ENCODE data around the gene LZTFL1. TPM values are rescaled to one million over a fixed set of nuclear protein-coding genes. Genes with fewer than 3 reads are reported as not detected.
"Not testable (repeated sequence)": the region's sequence is repeated elsewhere in the genome, so short reads cannot be mapped to it uniquely, and the experiment has no call there.

Gene LZTFL1
- polyA plus RNA-seq, 1 donor: 15.2 TPM

DNA sequence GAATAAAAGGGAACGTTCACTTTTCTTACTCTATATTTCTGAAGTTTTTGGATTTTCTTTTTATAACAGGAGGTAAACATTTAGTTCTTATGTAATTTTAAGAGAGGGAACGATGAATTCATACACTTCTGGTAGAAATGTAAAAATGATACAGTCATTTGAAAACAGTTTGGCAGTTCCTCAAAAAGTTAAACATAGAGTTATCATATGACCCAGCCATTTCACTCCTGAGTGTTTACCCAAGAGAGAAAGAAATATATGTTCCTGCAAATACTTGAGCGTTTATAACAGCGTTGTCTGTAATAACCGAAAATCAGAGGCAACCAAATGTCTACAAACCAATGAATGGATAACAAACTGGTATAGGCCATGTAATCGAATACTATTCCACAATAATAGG lies 23.6 kb upstream of the LZTFL1 start:
- no peak for DNase-seq (ENCODE audit: low read depth)

GRCh38 chr3:45864760-45865519 lies 23.0 kb upstream of the LZTFL1 start:
- DNase-seq (ENCODE audit: low read depth): no peak

DNA sequence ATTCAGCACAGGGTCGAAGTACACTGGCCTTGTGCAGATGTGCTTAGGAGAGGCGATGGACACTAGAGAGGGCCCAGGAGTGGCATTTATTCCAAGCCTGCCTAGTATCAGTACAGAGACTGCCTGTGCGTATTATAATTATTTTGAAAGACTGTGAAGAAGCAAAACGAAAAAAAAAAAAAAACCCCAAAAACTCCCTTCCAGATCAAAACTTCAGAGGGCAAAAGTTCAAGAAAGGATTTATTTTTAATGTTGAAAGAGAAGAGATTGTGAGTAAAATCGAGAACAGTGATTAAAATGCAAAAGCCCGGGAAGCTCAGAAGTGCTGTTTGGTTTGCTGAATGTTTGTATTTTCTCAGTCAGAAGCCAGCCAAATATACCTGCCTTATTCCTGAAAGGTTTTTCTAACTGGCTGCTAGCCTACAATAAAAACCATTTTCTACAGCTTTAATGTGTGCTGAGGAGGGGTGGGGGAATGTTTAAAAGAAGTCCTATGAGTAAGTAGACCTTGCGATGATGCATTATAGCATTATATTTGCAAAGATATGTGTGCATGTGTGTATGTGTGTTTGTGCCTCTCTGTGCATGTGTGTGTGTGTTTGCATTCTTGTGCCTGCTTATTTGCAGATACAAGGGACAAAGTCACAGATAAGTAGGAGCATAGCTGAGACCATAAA lies 19.3 kb upstream of the LZTFL1 start:
- no peak for DNase-seq (ENCODE audit: low read depth)

- DNase-seq (ENCODE audit: low read depth): no peak
Measured at GRCh38 chr3:45860481-45860880, 18.6 kb upstream of the LZTFL1 start.

DNA sequence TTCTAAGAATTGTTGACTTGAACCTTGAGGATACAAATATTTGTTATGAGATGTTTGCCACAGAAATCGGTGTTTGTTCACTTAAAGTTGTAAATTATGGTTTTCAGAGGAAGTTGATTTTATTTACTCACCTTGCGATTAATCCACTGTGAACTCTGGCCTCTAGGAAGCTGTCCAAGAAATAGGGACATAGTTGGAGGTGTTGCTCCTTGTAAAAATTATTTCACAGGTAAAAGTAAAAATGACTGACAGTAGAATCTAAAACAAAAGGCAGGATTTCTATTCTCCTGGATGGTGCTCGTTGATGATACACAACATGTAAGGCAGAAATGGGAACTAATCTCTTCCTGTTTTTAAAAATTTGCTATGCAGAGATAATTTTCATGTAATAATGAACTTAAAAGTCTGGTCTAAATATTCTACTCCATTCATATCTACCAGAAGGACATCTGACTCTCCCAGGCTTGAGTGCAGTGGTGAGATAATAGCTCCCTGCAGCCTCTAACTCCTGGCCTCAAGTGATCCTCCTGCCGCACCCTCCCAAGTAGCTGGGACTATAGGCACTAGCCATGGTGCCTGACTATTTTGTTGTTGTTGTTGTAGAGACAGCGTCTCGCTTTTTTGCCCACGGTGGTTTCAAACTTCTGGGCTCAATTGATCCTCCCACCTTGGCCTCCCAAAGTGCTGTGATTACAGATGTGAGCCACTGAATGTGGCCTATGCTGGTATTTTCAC lies 17.1 kb upstream of the LZTFL1 start:
- DNase-seq (ENCODE audit: low read depth): no peak

DNA sequence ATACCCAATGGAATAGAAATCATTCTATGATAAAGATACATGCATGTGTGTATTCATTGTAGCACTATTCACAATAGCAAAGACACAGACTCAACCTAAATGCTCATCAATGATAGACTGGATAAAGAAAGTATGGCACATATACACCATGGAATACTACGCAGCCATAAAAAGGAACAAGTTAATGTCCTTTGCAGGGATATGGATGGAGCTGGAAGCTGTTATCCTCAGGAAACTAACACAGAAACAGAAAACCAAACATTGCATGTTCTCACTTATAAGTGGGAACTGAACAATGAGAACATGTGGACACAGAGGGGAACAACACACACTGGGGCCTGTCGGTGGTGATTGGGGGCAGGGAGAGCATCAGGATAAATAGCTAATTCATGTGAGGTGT lies 15.1 kb upstream of the LZTFL1 start:
- not testable (repeated sequence) for DNase-seq (ENCODE audit: low read depth)

- not testable (repeated sequence) for DNase-seq (ENCODE audit: low read depth)
Measured at GRCh38 chr3:45856323-45856722, 14.4 kb upstream of the LZTFL1 start.

DNA sequence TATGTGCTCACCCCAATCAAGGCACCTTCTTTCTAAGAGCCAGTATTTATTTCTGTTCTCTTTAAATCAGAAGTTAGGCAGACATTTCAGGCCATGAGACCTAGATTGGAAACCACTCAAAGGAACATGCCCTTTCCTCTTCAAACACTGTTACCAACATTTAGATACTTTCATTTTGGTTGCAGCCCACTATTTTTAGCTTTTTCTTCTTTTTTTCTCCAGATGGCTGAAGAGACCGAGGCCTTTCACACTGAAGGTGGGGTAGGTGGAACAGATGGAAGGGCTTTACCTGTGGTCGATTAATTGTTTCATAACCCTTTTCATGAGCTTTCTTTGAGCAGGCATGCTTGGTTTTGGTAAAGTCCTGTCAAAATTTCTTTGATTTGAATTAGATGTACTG lies 10.9 kb upstream of the LZTFL1 start:
- DNase-seq (ENCODE audit: low read depth): no peak

DNA sequence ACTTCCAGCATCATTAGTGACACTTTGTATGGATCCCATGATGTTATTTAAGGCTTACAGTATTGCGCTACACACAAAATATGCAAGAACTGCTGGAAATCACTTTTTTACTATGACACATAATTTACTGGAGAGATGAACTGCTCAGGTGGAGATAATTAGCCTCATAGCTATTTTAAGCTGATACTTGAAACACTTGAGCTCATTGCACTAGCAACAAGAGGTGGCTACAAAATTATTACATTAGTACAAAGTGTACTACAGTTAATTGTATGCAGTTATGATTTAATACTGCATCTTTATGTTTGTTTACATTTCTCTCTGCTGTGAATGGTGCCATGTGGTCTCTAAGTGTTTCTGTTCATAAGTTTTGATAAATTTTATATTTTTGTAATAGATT lies 6.5 kb upstream of the LZTFL1 start:
- no peak for DNase-seq (ENCODE audit: low read depth)

DNA sequence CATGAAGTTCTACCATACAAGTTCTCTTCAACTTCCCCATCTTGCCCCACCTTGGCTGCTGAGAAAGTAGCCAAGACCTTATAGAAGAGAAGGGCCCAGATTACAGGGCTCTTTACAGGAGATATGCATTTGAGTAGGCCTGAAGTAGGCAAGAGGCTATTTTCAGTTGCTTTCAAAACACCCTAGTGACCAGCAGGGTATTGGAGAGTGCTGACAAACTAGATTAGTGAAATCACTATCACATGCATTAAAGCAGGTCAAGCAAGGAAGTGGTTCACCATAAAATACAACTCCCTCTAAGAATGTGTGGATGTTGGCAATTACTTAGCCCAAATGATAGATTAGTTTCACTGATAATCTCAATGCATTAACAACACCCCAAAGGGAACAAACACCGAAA lies 2.7 kb upstream of the LZTFL1 start:
- no peak for DNase-seq (ENCODE audit: low read depth)

DNA sequence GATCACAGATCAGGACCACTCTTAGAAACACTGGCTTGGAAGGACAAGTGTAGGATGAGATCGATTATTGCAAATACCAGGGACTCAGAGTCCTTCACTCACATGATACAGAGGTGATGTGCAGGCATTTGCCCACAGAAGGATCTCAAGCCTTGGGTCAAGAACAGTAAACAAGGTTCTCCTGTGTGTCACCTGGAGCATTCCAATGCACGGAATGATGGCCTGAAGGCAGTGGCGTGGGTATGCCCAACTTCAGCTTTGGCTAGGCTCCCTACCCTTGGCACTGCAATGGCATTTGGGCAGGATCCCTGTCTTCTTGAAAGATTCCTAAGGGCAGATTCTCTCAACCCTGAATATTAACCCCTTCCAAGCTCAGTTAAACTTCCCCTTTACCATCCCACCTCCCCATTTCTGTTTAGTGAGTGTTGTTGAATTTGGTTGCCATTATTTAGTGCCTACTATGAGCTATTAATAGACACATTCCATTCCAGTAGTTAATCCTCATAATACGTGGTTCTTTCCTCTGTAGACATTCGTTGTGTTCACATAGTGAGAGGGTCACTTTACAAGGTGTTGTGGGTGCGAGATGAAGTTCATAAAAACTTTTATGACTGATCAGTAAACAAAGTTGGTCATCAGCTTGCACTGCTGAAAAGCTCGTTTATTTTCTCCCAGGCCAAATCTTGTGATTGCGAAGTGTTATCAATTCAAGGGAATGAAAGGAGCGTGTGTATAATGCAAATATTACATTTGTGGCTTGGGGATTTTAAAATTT lies 1.1 kb upstream of the LZTFL1 start:
- no peak for DNase-seq (ENCODE audit: low read depth)

DNA sequence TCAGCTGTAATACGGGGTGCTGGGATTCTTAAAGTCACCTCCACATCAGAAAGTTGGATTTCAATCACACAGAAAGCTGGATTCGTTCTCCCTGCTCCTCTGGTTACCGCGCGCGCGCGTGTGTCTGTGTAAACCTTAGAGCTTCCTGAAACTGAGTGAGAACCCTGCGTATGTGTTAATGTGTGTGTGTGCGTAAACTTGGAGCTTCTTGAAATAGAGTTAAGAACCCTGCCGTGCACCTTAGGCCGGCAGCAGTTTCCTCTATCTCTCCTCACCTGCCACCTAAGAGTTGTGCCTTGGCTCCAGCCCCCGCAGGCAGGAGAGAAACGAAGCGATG lies 531 bp downstream of the LZTFL1 start:
- DNase-seq (ENCODE audit: low read depth): no peak

DNA sequence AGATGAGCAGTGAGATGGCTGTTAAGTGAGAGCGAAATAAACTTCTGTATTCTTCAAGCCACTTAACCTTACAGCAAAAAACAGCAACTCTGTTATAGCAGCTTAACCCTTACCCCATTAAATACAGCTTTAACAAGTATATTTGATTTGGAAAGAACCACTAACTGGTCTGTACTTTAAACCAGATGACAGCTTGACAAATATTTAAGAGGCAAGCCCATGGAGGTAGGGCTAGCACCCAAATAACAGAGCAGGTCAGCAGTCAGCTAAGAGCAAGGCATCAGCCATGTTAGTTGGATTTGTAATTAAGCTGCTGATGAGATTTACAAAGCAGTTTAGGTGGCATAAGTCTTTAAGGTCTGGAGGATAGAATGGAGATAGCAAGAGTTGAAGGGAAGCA lies 3.5 kb downstream of the LZTFL1 start:
- DNase-seq (ENCODE audit: low read depth): no peak

GRCh38 chr3:45832699-45833098 lies 9.2 kb downstream of the LZTFL1 start:
- no peak for DNase-seq (ENCODE audit: low read depth)

- DNase-seq (ENCODE audit: low read depth): no peak
Measured at GRCh38 chr3:45830121-45830520, 11.8 kb downstream of the LZTFL1 start.

DNA sequence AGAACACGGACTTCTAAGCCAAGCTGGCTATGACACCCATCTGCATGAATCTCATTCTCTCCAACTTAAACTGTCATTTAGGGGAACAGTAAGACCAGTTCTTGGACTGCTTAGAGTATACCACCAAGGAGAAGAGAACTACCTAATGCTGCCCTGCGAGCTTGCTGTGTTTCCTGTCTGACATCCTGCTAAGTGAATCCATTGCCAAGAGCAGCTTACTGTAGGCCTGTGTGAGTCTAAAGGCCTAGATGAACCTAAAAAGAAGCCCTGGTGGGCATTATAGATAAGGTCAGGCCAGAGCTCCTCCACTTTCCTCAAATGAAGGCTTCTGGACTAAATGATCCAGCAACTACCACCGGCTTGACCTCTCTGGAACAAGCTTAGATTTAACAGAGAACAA lies 15.0 kb downstream of the LZTFL1 start:
- no peak for DNase-seq (ENCODE audit: low read depth)

- DNase-seq (ENCODE audit: low read depth): no peak
Measured at GRCh38 chr3:45826321-45826720, 15.6 kb downstream of the LZTFL1 start.

DNA sequence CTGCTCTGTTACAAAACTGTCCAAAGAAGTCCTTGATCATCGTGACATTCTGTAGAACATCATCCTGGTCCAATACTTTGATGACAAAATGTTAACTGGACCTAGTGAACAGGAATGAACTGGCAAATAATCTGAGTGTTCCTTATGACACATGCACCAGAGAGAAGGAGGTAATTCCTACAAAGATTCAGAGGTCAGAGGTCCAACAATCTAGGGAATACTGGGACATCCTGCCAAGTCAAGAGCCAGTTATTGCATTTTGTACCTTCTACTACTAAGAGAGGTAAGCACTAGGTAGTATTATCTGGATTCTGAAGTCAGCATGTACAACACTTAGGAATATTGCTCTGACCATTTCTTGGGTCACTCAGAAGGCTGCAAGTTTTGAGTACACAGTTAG lies 20.8 kb downstream of the LZTFL1 start:
- DNase-seq (ENCODE audit: low read depth): no peak

GRCh38 chr3:45819543-45819942 lies 22.4 kb downstream of the LZTFL1 start:
- DNase-seq (ENCODE audit: low read depth): no peak

- no peak for DNase-seq (ENCODE audit: low read depth)
Measured at GRCh38 chr3:45817831-45818522, 23.9 kb downstream of the LZTFL1 start.

GRCh38 chr3:45816544-45816943 lies 25.4 kb downstream of the LZTFL1 start:
- DNase-seq (ENCODE audit: low read depth): no peak

DNA sequence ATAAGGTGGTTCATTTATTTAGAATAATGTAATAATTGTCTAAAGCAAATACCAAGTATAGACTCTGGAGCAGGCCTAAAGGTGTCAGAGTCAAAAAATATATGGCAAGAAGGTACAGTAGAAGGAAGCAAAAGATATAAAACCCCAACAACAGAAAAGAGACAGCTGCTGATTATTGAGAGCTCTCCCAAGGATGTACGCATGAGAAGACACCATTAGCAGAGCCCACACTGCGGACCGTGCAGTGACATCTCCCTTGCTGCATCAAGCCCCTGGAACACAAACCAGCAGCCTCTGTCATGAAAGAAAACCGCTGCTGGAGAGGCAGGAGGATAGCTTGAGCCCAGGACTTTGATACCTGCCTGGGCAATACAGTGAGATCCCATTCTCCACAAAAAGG lies 27.6 kb downstream of the LZTFL1 start:
- DNase-seq (ENCODE audit: low read depth): no peak
